GM10847 (cell line): ENCODE data around the gene PNKD.

Experiments used
- POLR2A ChIP-seq: IDR thresholded peaks from 2 replicates; pipeline ENCODE4 v1.6.1; 2011; ENCODE audit not compliant: insufficient read length; ENCODE audit errors: extremely low read depth

Gene PNKD

DNA sequence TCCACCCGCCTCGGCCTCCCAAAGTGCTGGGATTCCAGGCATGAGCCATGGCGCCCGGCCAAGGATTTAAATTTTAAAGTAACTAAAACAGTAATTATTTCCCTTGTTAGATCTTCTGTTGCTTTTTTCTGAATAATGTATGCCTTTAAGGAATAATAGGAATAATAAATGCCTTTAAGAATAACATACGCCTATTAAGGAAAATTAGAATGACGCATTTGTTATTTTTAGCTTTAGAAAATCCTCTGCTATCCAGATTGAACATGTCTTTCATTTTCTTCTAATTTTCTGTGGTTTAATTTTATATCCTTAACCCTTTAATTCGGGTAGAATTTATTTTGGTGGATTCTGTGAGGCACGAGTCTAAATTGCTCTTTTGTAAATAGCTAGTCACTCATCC lies 45.1 kb downstream of the PNKD start:
- TF ChIP-seq POLR2A: no peak

DNA sequence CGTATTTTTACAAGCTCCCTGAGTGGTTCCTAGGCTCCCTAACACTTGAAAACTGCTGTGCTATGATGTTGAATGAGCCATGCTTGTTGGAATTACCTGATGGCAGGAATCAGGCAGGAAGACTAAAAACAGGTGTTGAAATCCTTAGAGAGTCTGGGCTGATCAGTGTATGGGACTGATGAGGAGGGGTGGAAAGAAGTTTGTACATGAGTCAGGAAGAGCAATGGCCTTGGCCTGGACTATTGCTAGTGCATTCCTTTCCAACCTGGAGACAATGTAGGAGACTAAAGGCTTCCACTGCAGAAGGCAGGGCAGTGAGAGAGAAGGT lies 46.9 kb downstream of the PNKD start:
- no peak for TF ChIP-seq POLR2A

DNA sequence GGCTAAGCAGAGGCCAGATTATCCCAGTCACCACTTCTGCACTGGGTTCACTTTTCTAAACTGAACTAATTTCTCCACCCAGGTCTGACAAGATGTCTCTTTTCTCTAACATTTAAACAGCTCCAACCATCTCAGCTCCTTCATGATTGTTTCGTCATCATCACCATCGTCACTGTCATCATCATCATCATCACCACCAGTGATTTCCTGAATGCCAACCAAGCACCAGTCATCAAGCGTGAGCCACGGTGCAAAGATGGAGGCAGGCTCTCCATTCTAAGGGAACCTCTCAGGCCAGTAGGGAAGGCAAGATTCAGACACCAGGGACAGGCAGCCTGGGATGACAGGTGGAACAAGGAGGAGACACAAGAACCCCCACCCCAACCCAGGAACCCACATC lies 47.5 kb downstream of the PNKD start:
- no peak for TF ChIP-seq POLR2A

DNA sequence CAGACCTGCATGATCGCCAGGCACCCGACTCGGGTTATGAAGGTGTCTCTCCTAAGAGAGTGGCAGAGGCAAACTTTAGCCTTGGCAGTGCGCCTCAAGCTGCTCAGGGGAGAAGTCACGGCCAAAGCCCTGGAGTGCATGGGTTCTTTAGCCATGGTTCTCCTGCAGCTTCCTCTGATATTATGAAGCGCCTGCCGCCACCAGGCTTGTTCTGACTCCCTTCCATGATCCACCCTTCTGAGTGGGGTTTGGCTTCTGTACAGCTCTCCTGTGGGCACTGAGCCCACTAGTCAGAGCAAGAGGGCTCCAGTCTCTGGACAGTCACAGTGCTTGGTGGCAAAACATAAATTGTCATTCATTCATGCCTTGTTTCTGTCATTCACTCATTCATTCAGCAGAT lies 47.9 kb downstream of the PNKD start:
- no peak for TF ChIP-seq POLR2A

DNA sequence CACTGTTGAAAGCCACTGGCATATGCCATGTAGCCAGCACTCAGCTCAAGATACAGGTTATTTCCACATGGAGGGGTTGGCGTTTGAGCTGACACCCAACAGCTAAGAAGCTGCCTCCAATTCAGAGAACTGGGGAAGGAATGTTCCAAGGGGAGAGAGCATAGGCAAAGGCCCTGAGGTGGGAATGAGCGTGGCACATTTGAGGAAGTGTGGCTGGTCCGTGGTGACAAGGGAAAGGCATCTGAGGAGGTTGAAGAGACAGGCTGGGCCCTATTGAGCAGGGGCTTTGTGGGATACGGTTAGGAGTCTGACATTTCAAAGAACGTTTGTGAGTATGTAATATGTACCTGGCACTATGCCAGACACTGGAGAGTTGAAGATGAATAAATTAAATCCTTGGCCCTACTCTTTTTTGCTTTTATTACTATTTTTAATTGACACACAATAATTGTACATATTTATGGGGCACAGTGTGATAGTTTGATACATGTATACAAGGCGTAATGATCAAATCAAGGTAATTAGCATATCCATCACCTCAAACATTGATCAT lies 49.6 kb downstream of the PNKD start:
- no peak for TF ChIP-seq POLR2A

DNA sequence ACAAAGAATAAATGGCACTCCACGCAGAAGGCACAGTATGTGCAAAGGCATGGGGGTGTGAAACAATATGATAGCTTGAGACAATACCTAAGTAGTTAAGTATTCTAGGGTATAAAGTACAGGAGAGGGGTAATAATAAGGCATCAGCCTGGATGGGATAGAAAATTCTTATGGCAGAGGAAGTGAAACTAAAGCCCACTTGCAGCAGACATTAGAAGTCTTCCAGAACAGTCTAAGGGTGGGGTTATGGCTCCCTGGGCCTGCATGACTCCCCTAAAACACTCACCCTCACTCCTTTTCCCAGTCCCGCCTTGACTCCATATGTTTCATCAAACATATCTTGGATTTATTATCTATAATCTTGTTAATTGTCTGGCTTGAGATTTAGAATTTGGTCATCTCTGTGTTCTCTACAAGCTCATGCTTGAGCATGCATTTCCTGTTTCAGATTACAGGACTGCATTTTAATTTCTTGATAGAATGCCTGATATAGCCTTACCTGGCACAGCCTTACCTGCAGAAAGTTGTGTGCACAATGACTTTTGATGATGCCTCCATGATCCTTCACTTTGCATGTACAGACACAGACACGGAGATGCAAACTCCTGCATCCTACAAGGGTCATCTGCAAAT lies 50.5 kb downstream of the PNKD start:
- TF ChIP-seq POLR2A: no peak

DNA sequence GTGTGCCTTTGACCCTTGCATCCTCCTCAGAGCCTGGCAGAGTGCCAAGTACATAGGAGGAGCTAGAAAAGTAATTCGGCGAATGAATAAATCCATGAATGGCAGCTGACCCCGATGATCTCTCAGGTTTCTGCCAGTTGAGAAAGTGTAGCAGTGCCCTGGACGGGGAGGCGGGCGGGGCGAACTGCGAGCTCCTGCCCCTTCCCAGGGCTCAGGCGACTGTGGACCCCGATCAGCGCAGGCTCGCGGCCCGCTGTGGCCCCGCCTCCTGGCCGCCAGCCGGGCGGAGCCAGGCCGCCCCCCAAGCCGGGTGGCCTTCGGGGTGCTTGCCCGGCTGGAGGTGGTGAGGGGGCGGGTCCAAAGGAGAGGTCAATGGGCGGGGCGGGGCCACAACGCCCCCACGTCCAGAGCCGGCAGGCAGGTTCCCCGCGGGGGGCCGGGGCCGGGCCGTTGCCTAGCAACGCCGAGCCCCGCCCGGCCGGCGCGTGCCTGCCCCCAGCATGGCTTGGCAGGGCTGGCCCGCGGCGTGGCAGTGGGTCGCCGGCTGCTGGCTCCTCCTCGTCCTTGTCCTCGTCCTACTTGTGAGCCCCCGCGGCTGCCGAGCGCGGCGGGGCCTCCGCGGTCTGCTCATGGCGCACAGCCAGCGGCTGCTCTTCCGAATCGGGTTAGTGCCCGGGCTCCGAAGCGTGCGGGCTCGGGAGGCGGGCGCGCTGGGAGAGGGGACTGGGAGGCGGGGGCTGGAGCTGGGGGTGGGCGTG lies 52.6 kb downstream of the PNKD start:
- no peak for TF ChIP-seq POLR2A

DNA sequence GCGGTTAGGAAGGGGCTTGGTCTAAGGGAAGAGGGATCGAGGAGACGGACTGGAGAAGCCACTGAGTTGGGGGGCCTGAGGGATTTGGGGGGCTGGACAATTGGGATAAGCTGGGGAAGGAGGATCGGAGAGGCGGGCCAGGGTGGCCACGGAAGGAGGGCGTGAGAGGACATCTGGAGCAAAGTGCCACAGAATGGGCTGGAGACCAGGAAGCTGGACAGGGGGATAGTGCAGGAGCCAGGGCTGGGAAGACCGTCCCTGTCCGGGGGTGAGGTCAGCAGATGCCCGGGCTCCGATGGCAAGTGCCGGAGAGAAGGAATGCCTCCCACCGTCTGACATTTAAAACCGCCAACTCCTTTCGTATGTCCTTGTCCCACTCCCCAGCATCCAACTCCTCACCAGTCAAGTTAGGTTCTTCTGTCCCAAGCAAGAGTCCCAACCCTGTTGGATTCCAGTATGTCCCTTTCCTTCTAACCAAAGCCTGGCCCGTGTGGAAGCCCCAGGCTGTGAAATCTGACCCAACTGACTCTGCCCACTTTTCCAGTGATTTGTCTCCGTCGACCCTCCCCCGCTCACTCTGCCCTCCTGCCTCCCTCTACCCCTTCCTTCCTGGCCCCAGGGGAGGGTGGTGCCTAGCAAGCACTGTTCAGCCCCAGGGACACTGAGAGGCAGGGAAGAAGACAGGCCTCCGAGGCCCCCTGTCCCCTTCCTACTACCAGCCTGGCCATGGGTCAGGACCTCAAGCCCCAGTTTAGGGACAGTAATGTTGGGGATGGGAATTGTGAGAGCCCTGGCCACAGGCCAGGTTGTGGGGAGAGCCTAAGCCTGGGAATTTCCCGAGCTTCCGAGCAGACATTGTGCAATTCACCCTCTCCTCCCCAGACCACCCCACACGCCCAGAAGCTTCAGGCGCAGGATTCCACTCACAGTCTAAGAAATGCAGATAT lies 53.5 kb downstream of the PNKD start:
- TF ChIP-seq POLR2A: no peak

DNA sequence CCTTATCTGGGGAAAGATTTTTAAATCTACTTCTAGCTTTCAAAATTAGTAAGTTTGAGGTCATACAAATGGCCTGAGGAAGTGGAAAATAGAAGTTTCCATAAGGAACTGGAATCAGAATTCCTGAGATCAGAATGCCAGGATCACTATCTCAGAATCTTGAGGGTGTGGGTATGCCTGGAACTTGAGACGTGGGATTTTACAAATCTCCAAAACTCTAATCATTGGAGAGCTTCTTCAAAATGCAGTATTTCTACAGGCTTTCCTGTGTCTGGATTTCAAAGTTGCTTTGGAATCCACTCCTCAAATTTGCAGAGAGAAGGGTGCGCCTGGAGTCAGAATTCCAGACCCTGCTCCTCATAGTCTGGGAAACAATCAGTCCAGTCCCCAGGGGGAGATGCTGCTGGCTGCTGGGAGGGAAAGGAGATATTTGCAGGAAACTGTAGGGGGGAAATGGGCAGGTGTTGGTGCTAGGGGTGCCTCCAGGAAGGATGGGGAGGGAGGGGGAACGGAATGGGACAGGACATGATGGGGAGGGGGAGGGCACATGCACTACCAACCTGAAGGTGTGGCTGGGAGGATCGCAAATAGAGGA lies 55.3 kb downstream of the PNKD start:
- TF ChIP-seq POLR2A: no peak

DNA sequence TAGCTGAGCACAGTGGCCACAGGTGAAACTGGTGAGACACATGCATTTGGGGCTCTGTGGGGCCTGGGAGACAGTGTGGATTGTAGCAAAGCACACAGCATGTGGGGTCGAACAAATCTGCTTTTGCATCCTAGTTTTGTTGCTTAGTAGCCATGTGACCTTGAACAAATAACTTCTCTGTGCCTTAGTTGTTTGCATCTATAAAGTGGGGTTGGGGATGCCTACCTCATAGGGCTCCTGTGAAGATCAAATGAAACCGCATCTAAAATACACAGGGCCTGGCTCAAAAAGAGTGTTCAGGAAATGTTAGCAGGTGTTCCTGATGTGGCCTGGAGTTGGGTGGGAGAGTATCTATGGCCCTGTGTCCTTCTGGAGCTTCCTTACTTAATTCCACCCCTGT lies 56.0 kb downstream of the PNKD start:
- TF ChIP-seq POLR2A: no peak

DNA sequence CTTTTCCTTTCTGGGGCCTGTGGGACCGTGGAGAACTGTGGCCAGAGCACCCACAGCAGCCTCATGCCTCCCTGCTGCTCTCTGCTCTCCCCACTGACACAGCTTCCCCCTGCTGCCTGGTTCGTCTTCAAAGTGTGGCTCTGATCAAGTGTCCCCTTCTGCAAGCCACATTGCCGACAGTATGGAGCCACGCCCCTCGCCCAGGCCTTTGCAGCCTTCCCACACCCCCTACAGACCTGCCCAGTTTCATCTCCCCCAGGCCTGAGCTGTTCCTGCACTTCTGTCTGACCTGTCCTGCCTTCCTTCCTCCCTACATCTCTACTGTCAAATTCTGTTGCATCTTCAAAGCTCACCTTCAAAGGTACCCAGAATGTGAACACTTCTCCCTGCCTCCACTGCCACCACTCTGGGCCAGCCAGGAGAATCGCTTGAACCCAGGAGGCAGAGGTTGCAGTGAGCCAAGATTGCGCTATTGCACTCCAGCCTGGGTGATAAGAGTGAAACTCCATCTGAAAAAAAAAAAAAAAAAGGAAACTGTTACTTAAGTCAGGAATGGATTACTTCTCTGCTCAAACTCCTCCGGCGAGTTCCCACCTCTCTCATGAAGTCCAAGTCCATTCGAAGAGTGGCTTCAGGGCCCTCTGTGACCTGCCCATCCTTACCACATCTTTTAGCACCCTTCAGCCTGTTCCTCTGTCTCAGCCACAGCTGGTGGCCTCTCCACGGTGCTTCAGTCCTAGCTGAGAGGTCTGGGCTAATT lies 57.3 kb downstream of the PNKD start:
- no peak for TF ChIP-seq POLR2A

DNA sequence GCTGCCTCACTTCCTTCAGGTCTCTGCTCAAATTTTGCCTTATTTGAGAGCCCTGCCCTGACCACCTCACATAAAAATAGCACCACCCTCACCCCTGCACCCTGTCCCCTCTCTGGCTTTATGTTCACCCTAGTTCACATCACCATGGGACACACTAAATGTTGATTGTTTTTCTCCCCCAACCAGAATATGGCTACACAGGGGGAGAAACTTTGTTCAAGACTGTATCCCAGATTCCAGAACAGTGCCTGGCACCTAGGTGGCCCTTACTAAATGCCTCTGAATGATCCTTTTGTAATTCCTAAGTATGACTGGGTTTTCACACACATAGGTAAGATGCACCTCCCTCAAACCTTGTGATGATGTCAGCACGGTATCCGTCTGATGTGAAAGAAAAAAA lies 58.0 kb downstream of the PNKD start:
- no peak for TF ChIP-seq POLR2A

DNA sequence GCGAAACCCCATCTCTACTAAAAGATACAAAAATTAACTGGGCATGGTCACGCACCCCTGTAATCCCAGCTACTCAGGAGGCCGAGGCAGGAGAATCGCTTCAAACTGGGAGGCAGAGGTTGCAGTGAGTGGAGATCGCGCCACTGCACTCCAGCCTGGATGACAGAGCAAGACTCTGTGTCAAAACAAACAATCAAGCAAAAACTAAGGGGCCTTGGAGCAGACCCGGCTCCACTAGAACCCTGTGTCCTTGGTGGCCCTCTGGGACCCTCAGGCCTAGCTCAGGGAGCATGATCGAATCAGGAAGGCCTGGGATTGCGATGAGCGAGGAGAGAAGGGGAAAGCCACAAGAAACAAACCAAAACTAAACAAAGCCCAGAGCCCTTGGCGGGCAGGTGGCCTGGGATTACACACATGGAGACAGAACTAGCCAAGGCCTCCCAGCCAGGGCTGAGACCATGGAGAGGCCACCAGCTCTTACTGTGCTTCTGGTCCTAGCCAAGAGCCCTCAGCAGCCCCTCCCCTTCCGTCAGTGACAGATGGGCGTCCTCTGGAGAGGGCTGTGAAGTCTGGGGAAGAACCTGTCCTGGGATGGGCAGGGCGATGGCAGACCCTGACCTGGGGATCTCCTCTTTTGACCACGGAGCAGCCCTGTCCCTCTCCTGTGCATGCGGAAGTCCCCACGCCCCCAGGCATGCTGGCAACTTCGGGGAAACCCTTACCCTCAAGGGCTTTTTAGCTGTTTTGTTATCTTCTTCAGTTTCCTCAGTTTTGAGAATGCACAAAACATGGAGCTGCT lies 58.9 kb downstream of the PNKD start:
- peak; percentile 17 for TF ChIP-seq POLR2A
